T-helper 9 cell (primary cell): ENCODE results near the gene GUF1.

Experiments used
- DNase-seq: peaks from one replicate; pipeline ENCODE4 v3.0.0-alpha.2; 2020
- total RNA-seq, 2 donors: gene quantifications; one replicate each; lab custom pipeline; 2026; lab: John Stamatoyannopoulos, UW

The GUF1 gene
- 27.3 to 42.0 reads per million in 2 donors for total RNA-seq

GRCh38 chr4:44678094-44679041 is at the start of gene GUF1:
Gene GUF1, plus strand, starts transcription at chr4:44678420. Its CDS starts 203 bp downstream, at chr4:44678623.
- DNase-seq = peak; percentile 76

GRCh38 chr4:44629280-44629866 is 48.8 kb upstream of the GUF1 start:
- DNase-seq = peak; percentile 4

GRCh38 chr4:44632089-44632488 is 46.1 kb upstream of the GUF1 start:
- DNase-seq = no peak

GRCh38 chr4:44632733-44633132 is 45.5 kb upstream of the GUF1 start:
- DNase-seq = no peak

GRCh38 chr4:44638091-44638490 is 40.1 kb upstream of the GUF1 start:
- no peak for DNase-seq

GRCh38 chr4:44646151-44646550 is 32.1 kb upstream of the GUF1 start:
- no peak for DNase-seq

GRCh38 chr4:44651425-44651824 is 26.8 kb upstream of the GUF1 start, which contains the start of gene YIPF7:
Gene YIPF7, minus strand, starts transcription at chr4:44651625. Its CDS starts 1,525 bp downstream, at chr4:44650100.
- DNase-seq = no peak

GRCh38 chr4:44652002-44652401 is 26.2 kb upstream of the GUF1 start:
- DNase-seq = no peak

GRCh38 chr4:44660396-44660795 is 17.8 kb upstream of the GUF1 start:
- DNase-seq = no peak

GRCh38 chr4:44661940-44662622 is 16.1 kb upstream of the GUF1 start:
- DNase-seq = no peak

- DNase-seq = no peak
Measured at GRCh38 chr4:44662623-44663005, 15.6 kb upstream of the GUF1 start.

GRCh38 chr4:44663539-44664263 is 14.5 kb upstream of the GUF1 start:
- no peak for DNase-seq

- DNase-seq = no peak
Measured at GRCh38 chr4:44668526-44668925, 9.7 kb upstream of the GUF1 start.

GRCh38 chr4:44670506-44671199 is 7.6 kb upstream of the GUF1 start:
- DNase-seq = no peak

- DNase-seq = no peak
Measured at GRCh38 chr4:44671636-44672035, 6.6 kb upstream of the GUF1 start.

- DNase-seq = no peak
Measured at GRCh38 chr4:44674471-44674870, 3.7 kb upstream of the GUF1 start.

- no peak for DNase-seq
Measured at GRCh38 chr4:44675366-44675765, 2.9 kb upstream of the GUF1 start.

- no peak for DNase-seq
Measured at GRCh38 chr4:44679060-44679459, 840 bp downstream of the GUF1 start.

GRCh38 chr4:44684648-44685047 is 6.4 kb downstream of the GUF1 start:
- no peak for DNase-seq

GRCh38 chr4:44700427-44700826 is 22.2 kb downstream of the GUF1 start:
- no peak for DNase-seq

GRCh38 chr4:44701037-44701436 is 22.8 kb downstream of the GUF1 start:
- no peak for DNase-seq

GRCh38 chr4:44704673-44705072 is 26.5 kb downstream of the GUF1 start:
- DNase-seq = no peak
